ENCODE measurements around the gene MEST. TPM values are rescaled to one million over a fixed set of nuclear protein-coding genes. Genes with fewer than 3 reads are reported as not detected.

Gene MEST
- polyA plus RNA-seq, 1 donor from 2014 or later, result 136 TPM

DNA sequence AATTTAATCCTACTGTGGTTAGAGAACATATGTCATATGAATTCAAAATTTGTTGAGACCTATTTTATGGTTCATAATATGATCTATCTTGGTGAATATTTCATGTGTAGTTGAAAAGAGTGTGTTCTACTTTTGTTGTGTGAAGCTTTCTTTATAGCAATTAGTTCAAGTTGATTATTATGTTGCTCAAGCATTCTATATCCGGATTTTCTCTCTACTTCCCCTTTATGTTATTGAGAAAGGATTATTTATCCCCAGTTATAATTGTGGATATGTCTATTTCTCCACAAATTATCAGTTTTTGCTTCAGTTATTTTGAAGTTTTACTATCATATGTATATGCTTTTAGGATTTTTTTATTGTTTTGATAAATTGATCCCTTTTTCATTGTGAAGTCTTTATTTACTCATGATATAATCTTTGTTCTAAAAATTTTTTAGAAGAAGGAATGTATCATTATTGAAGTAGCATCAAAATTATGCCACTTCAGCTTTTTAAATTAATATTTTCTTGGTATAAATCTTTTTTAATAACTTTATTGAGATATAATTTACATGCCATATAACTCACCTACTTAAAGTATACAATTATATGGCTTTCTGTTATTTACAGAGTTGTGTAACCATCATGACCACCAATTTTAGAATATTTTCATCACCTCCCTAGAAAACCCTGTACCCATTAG, 12.0 kb upstream of the MEST start:
- Histone ChIP-seq H3K9me2 (ENCODE audit: insufficient read depth, low read length) (no peaks in the 10 kb centered on the region), H2AFZ (ENCODE audit: low read depth, low read length) (no peak overlapping the region), H3K4me3 (ENCODE audit: low read length) (no peak overlapping the region), H3K27ac (ENCODE audit: low read length) (no peak overlapping the region), H3F3A (ENCODE audit: insufficient read depth, low read length, poor library complexity, severe bottlenecking) (peaks cover 21% of the 10 kb centered on the region), H3K9me3 (ENCODE audit: low read length) (no peaks in the 10 kb centered on the region), H3K36me3 (ENCODE audit: insufficient read depth, low read length) (no peaks in the 10 kb centered on the region), H3K27me3 (ENCODE audit: insufficient read depth, low read depth, low read length) (no peaks in the 10 kb centered on the region), H3K4me2 (ENCODE audit: low read length) (no peak overlapping the region), H3K79me2 (replicated peaks; ENCODE audit: insufficient read depth, low read length) (no peaks in the 10 kb centered on the region), H3K9ac (ENCODE audit: low read length) (no peak overlapping the region), H4K20me1 (ENCODE audit: insufficient read depth) (no peaks in the 10 kb centered on the region)
- TF ChIP-seq, protein P1, sequence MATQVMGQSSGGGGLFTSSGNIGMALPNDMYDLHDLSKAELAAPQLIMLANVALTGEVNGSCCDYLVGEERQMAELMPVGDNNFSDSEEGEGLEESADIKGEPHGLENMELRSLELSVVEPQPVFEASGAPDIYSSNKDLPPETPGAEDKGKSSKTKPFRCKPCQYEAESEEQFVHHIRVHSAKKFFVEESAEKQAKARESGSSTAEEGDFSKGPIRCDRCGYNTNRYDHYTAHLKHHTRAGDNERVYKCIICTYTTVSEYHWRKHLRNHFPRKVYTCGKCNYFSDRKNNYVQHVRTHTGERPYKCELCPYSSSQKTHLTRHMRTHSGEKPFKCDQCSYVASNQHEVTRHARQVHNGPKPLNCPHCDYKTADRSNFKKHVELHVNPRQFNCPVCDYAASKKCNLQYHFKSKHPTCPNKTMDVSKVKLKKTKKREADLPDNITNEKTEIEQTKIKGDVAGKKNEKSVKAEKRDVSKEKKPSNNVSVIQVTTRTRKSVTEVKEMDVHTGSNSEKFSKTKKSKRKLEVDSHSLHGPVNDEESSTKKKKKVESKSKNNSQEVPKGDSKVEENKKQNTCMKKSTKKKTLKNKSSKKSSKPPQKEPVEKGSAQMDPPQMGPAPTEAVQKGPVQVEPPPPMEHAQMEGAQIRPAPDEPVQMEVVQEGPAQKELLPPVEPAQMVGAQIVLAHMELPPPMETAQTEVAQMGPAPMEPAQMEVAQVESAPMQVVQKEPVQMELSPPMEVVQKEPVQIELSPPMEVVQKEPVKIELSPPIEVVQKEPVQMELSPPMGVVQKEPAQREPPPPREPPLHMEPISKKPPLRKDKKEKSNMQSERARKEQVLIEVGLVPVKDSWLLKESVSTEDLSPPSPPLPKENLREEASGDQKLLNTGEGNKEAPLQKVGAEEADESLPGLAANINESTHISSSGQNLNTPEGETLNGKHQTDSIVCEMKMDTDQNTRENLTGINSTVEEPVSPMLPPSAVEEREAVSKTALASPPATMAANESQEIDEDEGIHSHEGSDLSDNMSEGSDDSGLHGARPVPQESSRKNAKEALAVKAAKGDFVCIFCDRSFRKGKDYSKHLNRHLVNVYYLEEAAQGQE (IDR thresholded peaks at IDR 0.05; ENCODE audit: borderline replicate concordance), result no peak
- TF ChIP-seq MXI1 (conservative IDR thresholded peaks at IDR 0.05; ENCODE audit: poor library complexity, severe bottlenecking), result no peak
- no peak for TF ChIP-seq POLR2AphosphoS5 (IDR thresholded peaks at IDR 0.05)
- TF ChIP-seq, protein P2, sequence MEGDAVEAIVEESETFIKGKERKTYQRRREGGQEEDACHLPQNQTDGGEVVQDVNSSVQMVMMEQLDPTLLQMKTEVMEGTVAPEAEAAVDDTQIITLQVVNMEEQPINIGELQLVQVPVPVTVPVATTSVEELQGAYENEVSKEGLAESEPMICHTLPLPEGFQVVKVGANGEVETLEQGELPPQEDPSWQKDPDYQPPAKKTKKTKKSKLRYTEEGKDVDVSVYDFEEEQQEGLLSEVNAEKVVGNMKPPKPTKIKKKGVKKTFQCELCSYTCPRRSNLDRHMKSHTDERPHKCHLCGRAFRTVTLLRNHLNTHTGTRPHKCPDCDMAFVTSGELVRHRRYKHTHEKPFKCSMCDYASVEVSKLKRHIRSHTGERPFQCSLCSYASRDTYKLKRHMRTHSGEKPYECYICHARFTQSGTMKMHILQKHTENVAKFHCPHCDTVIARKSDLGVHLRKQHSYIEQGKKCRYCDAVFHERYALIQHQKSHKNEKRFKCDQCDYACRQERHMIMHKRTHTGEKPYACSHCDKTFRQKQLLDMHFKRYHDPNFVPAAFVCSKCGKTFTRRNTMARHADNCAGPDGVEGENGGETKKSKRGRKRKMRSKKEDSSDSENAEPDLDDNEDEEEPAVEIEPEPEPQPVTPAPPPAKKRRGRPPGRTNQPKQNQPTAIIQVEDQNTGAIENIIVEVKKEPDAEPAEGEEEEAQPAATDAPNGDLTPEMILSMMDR (IDR thresholded peaks at IDR 0.05; ENCODE audit: poor library complexity, severe bottlenecking), result no peak
- no peak for TF ChIP-seq RAD21 (conservative IDR thresholded peaks at IDR 0.05)
- TF ChIP-seq EZH2 (IDR thresholded peaks at IDR 0.05; ENCODE audit: borderline replicate concordance, insufficient read depth, low read length, poor library complexity, severe bottlenecking), result no peak
- no peak for TF ChIP-seq TAF1 (IDR thresholded peaks at IDR 0.05; ENCODE audit: low read depth)
- TF ChIP-seq SMC3 (conservative IDR thresholded peaks at IDR 0.05; ENCODE audit: poor library complexity), result no peak
- TF ChIP-seq EP300 (conservative IDR thresholded peaks at IDR 0.05; ENCODE audit: poor library complexity, severe bottlenecking), result no peak

DNA sequence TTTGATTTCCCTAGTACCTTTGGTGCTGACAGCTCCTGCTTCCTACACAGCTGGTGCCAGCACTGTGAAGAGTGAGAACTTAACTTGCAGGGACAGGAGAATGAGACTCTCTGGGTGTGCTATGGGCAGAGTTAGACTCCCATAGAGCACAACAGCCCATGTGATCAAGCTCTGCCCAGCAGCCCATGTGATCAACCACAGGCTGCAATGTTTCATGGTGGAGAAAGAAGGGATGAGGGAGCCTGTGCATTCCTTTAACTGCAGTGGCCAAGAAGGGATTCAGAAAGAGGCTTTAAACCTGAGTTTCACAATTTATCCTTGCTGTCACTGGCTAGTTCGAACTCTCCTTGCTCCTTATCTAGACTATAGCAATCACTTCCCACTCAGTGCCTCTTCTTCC, 10.0 kb upstream of the MEST start:
- H3K4me2 ChIP-seq (ENCODE audit: low read length), result no peak overlapping the region
- H2AFZ ChIP-seq (ENCODE audit: low read depth, low read length), result no peak overlapping the region
- no peaks in the 10 kb centered on the region for H3K27me3 ChIP-seq (ENCODE audit: insufficient read depth, low read depth, low read length)
- no peaks in the 10 kb centered on the region for H3K9me2 ChIP-seq (ENCODE audit: insufficient read depth, low read length)
- no peaks in the 10 kb centered on the region for H3K9me3 ChIP-seq (ENCODE audit: low read length)
- H3K79me2 ChIP-seq (replicated peaks; ENCODE audit: insufficient read depth, low read length), result peaks cover 4% of the 10 kb centered on the region
- H3F3A ChIP-seq (ENCODE audit: insufficient read depth, low read length, poor library complexity, severe bottlenecking), result peaks cover 6% of the 10 kb centered on the region
- H3K36me3 ChIP-seq (ENCODE audit: insufficient read depth, low read length), result no peaks in the 10 kb centered on the region
- TF ChIP-seq RAD21 (conservative IDR thresholded peaks at IDR 0.05) (no peak), SMC3 (conservative IDR thresholded peaks at IDR 0.05; ENCODE audit: poor library complexity) (no peak), EP300 (conservative IDR thresholded peaks at IDR 0.05; ENCODE audit: poor library complexity, severe bottlenecking) (no peak), MXI1 (conservative IDR thresholded peaks at IDR 0.05; ENCODE audit: poor library complexity, severe bottlenecking) (no peak), EZH2 (IDR thresholded peaks at IDR 0.05; ENCODE audit: borderline replicate concordance, insufficient read depth, low read length, poor library complexity, severe bottlenecking) (no peak), TAF1 (IDR thresholded peaks at IDR 0.05; ENCODE audit: low read depth) (no peak), POLR2AphosphoS5 (IDR thresholded peaks at IDR 0.05) (no peak)
- TF ChIP-seq, protein P1 (IDR thresholded peaks at IDR 0.05; ENCODE audit: borderline replicate concordance), result no peak
- TF ChIP-seq, protein P2 (IDR thresholded peaks at IDR 0.05; ENCODE audit: poor library complexity, severe bottlenecking), result no peak
- H3K4me3 ChIP-seq (ENCODE audit: low read length), result no peak overlapping the region
- H3K27ac ChIP-seq (ENCODE audit: low read length), result no peak overlapping the region
- H3K9ac ChIP-seq (ENCODE audit: low read length), result no peak overlapping the region
- H4K20me1 ChIP-seq (ENCODE audit: insufficient read depth), result no peaks in the 10 kb centered on the region
